ENCODE measurements around the gene INPP4B. TPM values are rescaled to one million over a fixed set of nuclear protein-coding genes. Genes with fewer than 3 reads are reported as not detected.

Gene INPP4B
- total RNA-seq, 1 experiment from 2014 or later = 0.07 TPM

GRCh38 chr4:142615324-142615665 is 230.8 kb downstream of the INPP4B start:
- no peak for TF ChIP-seq CTCF (conservative IDR thresholded peaks at IDR 0.05)
- Mint-ChIP-seq H3K27me3 (ENCODE audit: low read depth) (no peaks in the 10 kb centered on the region), H3K4me3 (no peak overlapping the region), H3K27ac (no peak overlapping the region), H3K4me1 (peaks cover 0 to 5% of the 10 kb centered on the region in 2 experiments; a peak in 2 of 4 replicates), H3K36me3 (ENCODE audit: insufficient read depth in 1 of 3, low read depth in 3 of 3) (no peaks in the 10 kb centered on the region), H3K9me3 (peaks cover 4 to 11% of the 10 kb centered on the region in 2 experiments; a peak in 2 of 5 replicates)
- H2AK5ac ChIP-seq (ENCODE audit: insufficient read length, low read length) = no peak overlapping the region
- H2BK20ac ChIP-seq (ENCODE audit: low read depth, low read length, poor library complexity, severe bottlenecking) = no peak overlapping the region
- WGBS (ENCODE audit: extremely low coverage, insufficient read length, low lambda C conversion rate) = no CpG with 5 or more reads among the region's 2 CpGs
- no peak overlapping the region for H3K27ac ChIP-seq (ENCODE audit: insufficient read length, low read depth, low read length)
- no peak overlapping the region for H4K8ac ChIP-seq (replicated peaks; ENCODE audit: insufficient read length, low read depth, low read length)
- H3K56ac ChIP-seq (ENCODE audit: insufficient read length, low read depth, low read length) = no peak overlapping the region
- no peaks in the 10 kb centered on the region for H3K79me1 ChIP-seq (ENCODE audit: insufficient read depth, low read depth, low read length, poor library complexity, severe bottlenecking)
- no peak overlapping the region for H3K23ac ChIP-seq (ENCODE audit: insufficient read length, low read depth, low read length)
- no peaks in the 10 kb centered on the region for H3K79me2 ChIP-seq (ENCODE audit: insufficient read depth, low read length)
- no peak overlapping the region for H4K91ac ChIP-seq (ENCODE audit: insufficient read length, low read depth, low read length)
- DNase-seq = no peak
- H3K4me1 ChIP-seq (ENCODE audit: insufficient read depth, low read length) = no peaks in the 10 kb centered on the region
- no peaks in the 10 kb centered on the region for H3K23me2 ChIP-seq (ENCODE audit: insufficient read length, low read depth, low read length, poor library complexity, severe bottlenecking)
- no peaks in the 10 kb centered on the region for H4K20me1 ChIP-seq (ENCODE audit: control insufficient read depth, insufficient read depth, insufficient read length)
- H3K14ac ChIP-seq (ENCODE audit: insufficient read depth, low read length) = no peak overlapping the region
- no peak overlapping the region for H2BK12ac ChIP-seq (ENCODE audit: insufficient read length, low read depth, low read length)
- no peak overlapping the region for H3K4ac ChIP-seq (ENCODE audit: low read depth, low read length)
- no peaks in the 10 kb centered on the region for H3K27me3 ChIP-seq (ENCODE audit: insufficient read depth, low read length)
- H3K9me3 ChIP-seq (ENCODE audit: control insufficient read depth, low read depth, low read length) = no peaks in the 10 kb centered on the region
- H3K4me2 ChIP-seq (ENCODE audit: insufficient read depth, insufficient read length, low read length) = no peak overlapping the region
- H2BK15ac ChIP-seq (ENCODE audit: low read depth, low read length) = no peak overlapping the region
- no peak overlapping the region for H3T11ph ChIP-seq (ENCODE audit: low read length)
- no peak overlapping the region for H2AFZ ChIP-seq (ENCODE audit: low read length)
- no peak overlapping the region for H3K18ac ChIP-seq (ENCODE audit: insufficient read length, low read depth, low read length)
- no peak overlapping the region for H2BK5ac ChIP-seq (ENCODE audit: insufficient read length, low read length)
- H2BK120ac ChIP-seq (ENCODE audit: low read depth, low read length, poor library complexity, severe bottlenecking) = no peak overlapping the region
- no peak overlapping the region for H4K5ac ChIP-seq (ENCODE audit: insufficient read length, low read depth, low read length)
- H3K9ac ChIP-seq (ENCODE audit: extremely low read depth, insufficient read length, low read length) = no peak overlapping the region

Measured in H9 (cell line).